Measurements from ENCODE around the gene PAFAH1B2.

- TF ChIP-seq CTCF (IDR thresholded peaks at IDR 0.05) (no peak), POLR2A (IDR thresholded peaks at IDR 0.05) (no peak)
Observed at GRCh38 chr11:117171404-117172061, 27.4 kb downstream of the PAFAH1B2 start.

All from esophagus squamous epithelium (tissue), 4 donors.